Coronary artery (tissue), 2 donors: ENCODE data around the gene TFAP2D.

Experiments used
- DNase-seq: peaks from one replicate; pipeline ENCODE4 v3.0.0-alpha.2; 2017; ENCODE audit warnings: low spot score
- H3K27ac ChIP-seq, 2 donors: fragments of 200-600 bp; sonication (generic); one replicate each; pipeline ENCODE4 v1.5.1; 2016 to 2019
- H3K4me3 ChIP-seq: fragments of 200-600 bp; sonication (generic); 2 replicates; pipeline ENCODE4 v1.5.1; 2016; ENCODE audit warnings: mild to moderate bottlenecking, moderate library complexity
- CTCF ChIP-seq: fragments of 200-600 bp; sonication (generic); IDR thresholded peaks from one replicate; pipeline ENCODE4 v1.5.1; 2019; ENCODE audit warnings: antibody characterized with exemption

The TFAP2D gene

GRCh38 chr6:50720623-50721022 lies 7.3 kb downstream of the TFAP2D start:
- no peak for DNase-seq
- Histone ChIP-seq H3K27ac (no peak overlapping the region), H3K4me3 (no peak overlapping the region)
- TF ChIP-seq CTCF: no peak

- Histone ChIP-seq H3K4me3 (no peak overlapping the region), H3K27ac (no peak overlapping the region)
- no peak for DNase-seq
- no peak for TF ChIP-seq CTCF
Measured at GRCh38 chr6:50721978-50722377, 8.7 kb downstream of the TFAP2D start.

GRCh38 chr6:50722829-50723554 lies 9.7 kb downstream of the TFAP2D start:
- TF ChIP-seq CTCF: no peak
- no peak overlapping the region for H3K27ac ChIP-seq
- DNase-seq: no peak

GRCh38 chr6:50724381-50725124 lies 11.2 kb downstream of the TFAP2D start:
- TF ChIP-seq CTCF: no peak
- DNase-seq: no peak
- Histone ChIP-seq H3K27ac (no peak overlapping the region), H3K4me3 (no peak overlapping the region)

More at GRCh38 chr6:50722829-50723554, 9.7 kb downstream of the TFAP2D start:
- H3K4me3 ChIP-seq: no peak overlapping the region

GRCh38 chr6:50734488-50734887 lies 21.2 kb downstream of the TFAP2D start:
- H3K27ac ChIP-seq: no peak overlapping the region
- TF ChIP-seq CTCF: no peak
- no peak for DNase-seq
- H3K4me3 ChIP-seq: no peak overlapping the region

- Histone ChIP-seq H3K4me3 (no peak overlapping the region), H3K27ac (no peak overlapping the region)
- DNase-seq: no peak
- no peak for TF ChIP-seq CTCF
Measured at GRCh38 chr6:50742161-50742560, 28.8 kb downstream of the TFAP2D start.

GRCh38 chr6:50744976-50745375 lies 31.6 kb downstream of the TFAP2D start:
- DNase-seq: no peak
- no peak for TF ChIP-seq CTCF
- H3K27ac ChIP-seq: no peak overlapping the region
- no peak overlapping the region for H3K4me3 ChIP-seq
